ENCODE data around the gene RAB25. TPM values are rescaled to one million over a fixed set of nuclear protein-coding genes. Genes with fewer than 3 reads are reported as not detected.
A peak's percentile ranks its signal among the peaks of the same experiment; 100 is the strongest.

RAB25 gene
- total and polyA plus RNA-seq, 2 of the 13 experiments (the other 11 are each of a cell fraction or from before 2014, with no cell fraction given) = 0.20 to 0.22 TPM

- no peak for TF ChIP-seq MED13 (CRISPR knock-in tag; IDR thresholded peaks at IDR 0.05)
- TF ChIP-seq KAT8 (CRISPR knock-in tag; IDR thresholded peaks at IDR 0.05) = peak; percentile 43; the same call in 1 of the 2 replicates
- no peak for TF ChIP-seq HNRNPK (IDR thresholded peaks at IDR 0.05; ENCODE audit: low read depth, low read length, poor library complexity, severe bottlenecking)
- TF ChIP-seq ZNF567 (CRISPR knock-in tag; IDR thresholded peaks at IDR 0.05; ENCODE audit: borderline replicate concordance) = no peak
- TF ChIP-seq, protein P1, sequence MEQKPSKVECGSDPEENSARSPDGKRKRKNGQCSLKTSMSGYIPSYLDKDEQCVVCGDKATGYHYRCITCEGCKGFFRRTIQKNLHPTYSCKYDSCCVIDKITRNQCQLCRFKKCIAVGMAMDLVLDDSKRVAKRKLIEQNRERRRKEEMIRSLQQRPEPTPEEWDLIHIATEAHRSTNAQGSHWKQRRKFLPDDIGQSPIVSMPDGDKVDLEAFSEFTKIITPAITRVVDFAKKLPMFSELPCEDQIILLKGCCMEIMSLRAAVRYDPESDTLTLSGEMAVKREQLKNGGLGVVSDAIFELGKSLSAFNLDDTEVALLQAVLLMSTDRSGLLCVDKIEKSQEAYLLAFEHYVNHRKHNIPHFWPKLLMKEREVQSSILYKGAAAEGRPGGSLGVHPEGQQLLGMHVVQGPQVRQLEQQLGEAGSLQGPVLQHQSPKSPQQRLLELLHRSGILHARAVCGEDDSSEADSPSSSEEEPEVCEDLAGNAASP (CRISPR knock-in tag; IDR thresholded peaks at IDR 0.05; ENCODE audit: borderline replicate concordance) = 0 out of 2 replicates have a peak, but pooled peaks have one; percentile 27
- no peak for TF ChIP-seq U2AF2 (IDR thresholded peaks at IDR 0.05; ENCODE audit: low read depth, low read length)
- TF ChIP-seq BATF2 (CRISPR knock-in tag; IDR thresholded peaks at IDR 0.05) = no peak
- no peak for TF ChIP-seq ZNF850 (CRISPR knock-in tag; conservative IDR thresholded peaks at IDR 0.05)
- no peak for TF ChIP-seq NFKBIZ (CRISPR knock-in tag; IDR thresholded peaks at IDR 0.05)
- TF ChIP-seq ZKSCAN5 (CRISPR knock-in tag; IDR thresholded peaks at IDR 0.05) = no peak
- no peak for TF ChIP-seq SNAPC2 (CRISPR knock-in tag; IDR thresholded peaks at IDR 0.05)
- TF ChIP-seq NFKB2 (CRISPR knock-in tag; IDR thresholded peaks at IDR 0.05; ENCODE audit: borderline replicate concordance) = peak; percentile 43; the same call in 1 of the 2 replicates
- TF ChIP-seq JUNB (CRISPR knock-in tag; IDR thresholded peaks at IDR 0.05; ENCODE audit: borderline replicate concordance) = no peak
- peak; percentile 40; the same call in 1 of the 2 replicates for TF ChIP-seq KDM6A (CRISPR knock-in tag; IDR thresholded peaks at IDR 0.05; ENCODE audit: low read depth)
- peak; percentile 45; the same call in 1 of the 2 replicates for TF ChIP-seq ZNF788 (CRISPR knock-in tag; IDR thresholded peaks at IDR 0.05; ENCODE audit: borderline replicate concordance)
- TF ChIP-seq NPAS2 (CRISPR knock-in tag; IDR thresholded peaks at IDR 0.05; ENCODE audit: borderline replicate concordance) = no peak
- no peak for TF ChIP-seq ZNF577 (CRISPR knock-in tag; IDR thresholded peaks at IDR 0.05; ENCODE audit: borderline replicate concordance, low read depth)
- TF ChIP-seq CREB1 (IDR thresholded peaks at IDR 0.05) = no peak
- TF ChIP-seq CREB1 (CRISPR knock-in tag; IDR thresholded peaks at IDR 0.05) = no peak
Measured at GRCh38 chr1:156118177-156118868, 57.4 kb downstream of the RAB25 start (continued).
